Astrocyte (in vitro differentiated cells and primary cell): ENCODE results near the gene GALNT18. TPM values are rescaled to one million over a fixed set of nuclear protein-coding genes. Genes with fewer than 3 reads are reported as not detected.

Experiments
- DNase-seq: peaks from one replicate; pipeline ENCODE4 v3.0.0-alpha.2; 2010; ENCODE audit warnings: low read depth
- FAIRE-seq: peaks from 2 replicates; lab custom pipeline; 2011; peaks lifted over from hg19 to GRCh38; lab: Jason Lieb, UNC
- H2AFZ ChIP-seq: 2 replicates; pipeline ENCODE4 v1.6.0; 2012; ENCODE audit warnings: low read depth, low read length, inconsistent platforms
- H3K27ac ChIP-seq: 2 replicates; pipeline ENCODE4 v1.5.1; 2011; ENCODE audit warnings: low read depth, low read length, inconsistent platforms
- H3K27me3 ChIP-seq: 2 replicates; pipeline ENCODE4 v1.6.0; 2011; ENCODE audit warnings: low read length, inconsistent platforms; ENCODE audit not compliant: insufficient read depth
- H3K36me3 ChIP-seq: 2 replicates; pipeline ENCODE4 v1.5.1; 2011; ENCODE audit warnings: low read length, inconsistent platforms; ENCODE audit not compliant: insufficient read depth
- H3K4me1 ChIP-seq: 2 replicates; pipeline ENCODE4 v1.5.1; 2011; ENCODE audit warnings: low read length, inconsistent platforms; ENCODE audit not compliant: insufficient read depth
- H3K4me2 ChIP-seq: 2 replicates; pipeline ENCODE4 v1.6.0; 2012; ENCODE audit warnings: low read length, inconsistent platforms
- H3K4me3 ChIP-seq: 2 replicates; pipeline ENCODE4 v1.5.1; 2011; ENCODE audit warnings: low read depth, mild to moderate bottlenecking, low read length, inconsistent platforms; ENCODE audit not compliant: insufficient read depth
- H3K79me2 ChIP-seq: 2 replicates; pipeline ENCODE4 v1.6.0; 2012; ENCODE audit warnings: mild to moderate bottlenecking, low read length, inconsistent platforms; ENCODE audit not compliant: insufficient read depth
- H3K9ac ChIP-seq: 2 replicates; pipeline ENCODE4 v1.6.0; 2012; ENCODE audit warnings: mild to moderate bottlenecking, low read length, inconsistent platforms
- H3K9me3 ChIP-seq: 2 replicates; pipeline ENCODE4 v1.5.1; 2012; ENCODE audit warnings: low read depth, mild to moderate bottlenecking, low read length, inconsistent platforms; ENCODE audit not compliant: insufficient read depth
- H4K20me1 ChIP-seq: 2 replicates; pipeline ENCODE4 v1.6.0; 2012; ENCODE audit warnings: low read length, inconsistent platforms; ENCODE audit not compliant: insufficient read depth
- H3K27ac Mint-ChIP-seq: one replicate; pipeline ENCODE4 v1.8.0; 2021; ENCODE audit warnings: mild to moderate bottlenecking, mixed read lengths; ENCODE audit not compliant: unreplicated experiment
- H3K27me3 Mint-ChIP-seq: one replicate; pipeline ENCODE4 v1.8.0; 2021; ENCODE audit warnings: low read depth, mixed read lengths; ENCODE audit not compliant: unreplicated experiment
- H3K36me3 Mint-ChIP-seq: one replicate; pipeline ENCODE4 v1.8.0; 2021; ENCODE audit warnings: low read depth, mixed read lengths; ENCODE audit not compliant: unreplicated experiment
- H3K4me1 Mint-ChIP-seq: one replicate; pipeline ENCODE4 v1.8.0; 2021; ENCODE audit warnings: low read depth, mixed read lengths; ENCODE audit not compliant: unreplicated experiment
- H3K4me3 Mint-ChIP-seq: one replicate; pipeline ENCODE4 v1.8.0; 2021; ENCODE audit warnings: mild to moderate bottlenecking, moderate library complexity, mixed read lengths; ENCODE audit not compliant: unreplicated experiment
- H3K9me3 Mint-ChIP-seq: one replicate; pipeline ENCODE4 v1.8.0; 2021; ENCODE audit warnings: mild to moderate bottlenecking, mixed read lengths; ENCODE audit not compliant: unreplicated experiment
- CTCF ChIP-seq: IDR thresholded peaks from 2 replicates; pipeline ENCODE4 v1.5.1; 2011; ENCODE audit warnings: low read depth, mild to moderate bottlenecking, inconsistent platforms, low read length, moderate library complexity; ENCODE audit not compliant: insufficient read depth
- EZH2 ChIP-seq: IDR thresholded peaks from 2 replicates; pipeline ENCODE4 v1.6.1; 2012; ENCODE audit warnings: mild to moderate bottlenecking, low read length, inconsistent platforms; ENCODE audit not compliant: insufficient read depth
- total RNA-seq: library from RNA; stranded (reverse); gene quantifications from 2 replicates; pipeline ENCODE4 v1.2.1, GENCODE V29; 2021

Gene GALNT18
- total RNA-seq, 1 donor from 2014 or later: 6.5 TPM

GRCh38 chr11:11318961-11319360 is 302.8 kb downstream of the GALNT18 start:
- H2AFZ ChIP-seq: no peak overlapping the region
- H3K36me3 ChIP-seq: no peaks in the 10 kb centered on the region
- H3K27me3 Mint-ChIP-seq: peaks cover 5% of the 10 kb centered on the region
- H3K36me3 Mint-ChIP-seq: peaks cover 2% of the 10 kb centered on the region
- H3K9me3 ChIP-seq: peaks cover 2% of the 10 kb centered on the region
- H3K9ac ChIP-seq: no peak overlapping the region
- no peak overlapping the region for H3K27ac ChIP-seq
- no peak overlapping the region for H3K27ac Mint-ChIP-seq
- H3K4me2 ChIP-seq: no peak overlapping the region
- TF ChIP-seq CTCF: no peak
- no peak for TF ChIP-seq EZH2
- peaks cover 12% of the 10 kb centered on the region for H3K4me1 Mint-ChIP-seq
- H3K79me2 ChIP-seq: no peaks in the 10 kb centered on the region
- DNase-seq (no peak), FAIRE-seq (no peak)
- H3K4me1 ChIP-seq: no peaks in the 10 kb centered on the region
- H3K9me3 Mint-ChIP-seq: no peaks in the 10 kb centered on the region
- H3K4me3 ChIP-seq: no peak overlapping the region
- H3K4me3 Mint-ChIP-seq: no peak overlapping the region
- no peaks in the 10 kb centered on the region for H4K20me1 ChIP-seq
- peaks cover under 1% of the 10 kb centered on the region for H3K27me3 ChIP-seq

GRCh38 chr11:11318461-11318860 is 303.3 kb downstream of the GALNT18 start:
- Histone ChIP-seq H3K4me3 (no peak overlapping the region), H4K20me1 (no peaks in the 10 kb centered on the region), H2AFZ (no peak overlapping the region), H3K36me3 (no peaks in the 10 kb centered on the region), H3K79me2 (no peaks in the 10 kb centered on the region), H3K9me3 (peaks cover 2% of the 10 kb centered on the region), H3K27me3 (no peaks in the 10 kb centered on the region), H3K4me1 (no peaks in the 10 kb centered on the region), H3K27ac (no peak overlapping the region), H3K4me2 (no peak overlapping the region), H3K9ac (no peak overlapping the region)
- H3K4me1 Mint-ChIP-seq: peaks cover 15% of the 10 kb centered on the region
- FAIRE-seq (no peak), DNase-seq (no peak)
- no peak overlapping the region for H3K27ac Mint-ChIP-seq
- no peaks in the 10 kb centered on the region for H3K9me3 Mint-ChIP-seq
- no peak overlapping the region for H3K4me3 Mint-ChIP-seq
- TF ChIP-seq CTCF (no peak), EZH2 (no peak)
- H3K27me3 Mint-ChIP-seq: peaks cover 5% of the 10 kb centered on the region
- H3K36me3 Mint-ChIP-seq: peaks cover 2% of the 10 kb centered on the region

GRCh38 chr11:11316651-11317230 is 305.1 kb downstream of the GALNT18 start:
- TF ChIP-seq EZH2 (no peak), CTCF (no peak)

More at GRCh38 chr11:11316651-11317230, 305.1 kb downstream of the GALNT18 start:
- Histone ChIP-seq H3K27me3 (no peaks in the 10 kb centered on the region), H3K4me1 (no peaks in the 10 kb centered on the region), H3K9me3 (no peaks in the 10 kb centered on the region), H4K20me1 (no peaks in the 10 kb centered on the region), H3K27ac (no peak overlapping the region), H3K79me2 (no peaks in the 10 kb centered on the region), H3K4me3 (no peak overlapping the region), H3K4me2 (no peak overlapping the region), H3K9ac (no peak overlapping the region), H3K36me3 (no peaks in the 10 kb centered on the region), H2AFZ (no peak overlapping the region)
- DNase-seq (no peak), FAIRE-seq (no peak)
- Mint-ChIP-seq H3K36me3 (peaks cover 2% of the 10 kb centered on the region), H3K9me3 (no peaks in the 10 kb centered on the region), H3K27ac (no peak overlapping the region), H3K4me3 (no peak overlapping the region), H3K4me1 (peaks cover 25% of the 10 kb centered on the region), H3K27me3 (peaks cover 9% of the 10 kb centered on the region)
